Measurements from ENCODE around the gene ZNF266. TPM values are rescaled to one million over a fixed set of nuclear protein-coding genes. Genes with fewer than 3 reads are reported as not detected.

ZNF266 gene
- total and polyA plus RNA-seq, 2 donors (not counting 1 experiment from before 2014, with no cell fraction given), result 56.8 to 76.0 TPM

DNA sequence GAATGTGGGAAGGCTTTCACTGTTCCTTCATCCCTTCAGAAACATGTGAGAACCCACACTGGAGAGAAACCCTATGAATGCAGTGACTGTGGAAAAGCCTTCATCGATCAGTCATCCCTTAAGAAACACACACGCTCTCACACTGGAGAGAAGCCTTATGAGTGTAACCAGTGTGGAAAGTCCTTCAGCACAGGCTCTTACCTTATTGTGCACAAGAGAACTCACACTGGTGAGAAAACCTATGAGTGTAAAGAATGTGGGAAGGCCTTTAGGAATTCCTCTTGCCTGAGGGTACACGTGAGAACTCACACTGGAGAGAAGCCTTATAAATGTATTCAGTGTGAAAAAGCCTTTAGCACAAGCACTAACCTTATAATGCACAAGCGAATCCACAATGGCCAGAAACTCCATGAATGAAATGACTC lies 54.0 kb downstream of the ZNF266 start:
- ATAC-seq (ENCODE audit: low read depth) (no peak), DNase-seq (no peak)
- H3K27me3 ChIP-seq (replicated peaks in 1 of 4; ENCODE audit: control extremely low read depth in 1 of 4, control insufficient read depth in 3 of 4, insufficient read depth in 4 of 4, low read length in 3 of 4), result no peaks in the 10 kb centered on the region
- no peak overlapping the region for H3K9ac ChIP-seq (ENCODE audit: low read length)
- ChIA-PET CTCF (no interaction called here), POLR2A (no interaction called here)
- no peak overlapping the region for H2AFZ ChIP-seq (ENCODE audit: insufficient read depth, low read depth, low read length, poor library complexity, severe bottlenecking)
- Mint-ChIP-seq H3K27ac (no peak overlapping the region), H3K9me3 (ENCODE audit: insufficient read depth) (peaks cover 39% of the 10 kb centered on the region), H3K27me3 (no peaks in the 10 kb centered on the region), H3K4me1 (no peaks in the 10 kb centered on the region), H3K4me3 (no peak overlapping the region)
- intact Hi-C loops (cut with micrococcal nuclease), result no loop called here
- no peaks in the 10 kb centered on the region for H3K79me2 ChIP-seq (ENCODE audit: control insufficient read depth, insufficient read depth, low read length)
- peaks cover 30 to 70% of the 10 kb centered on the region in 2 experiments for H3K36me3 ChIP-seq (replicated peaks in 1 of 2; ENCODE audit: control extremely low read depth in 1 of 2, control insufficient read depth in 1 of 2, extremely low read depth in 1 of 2, insufficient read depth in 2 of 2, low read length in 1 of 2)
- WGBS (ENCODE audit: insufficient coverage), result no CpG with 5 or more reads among the region's 4 CpGs
- H3K4me3 ChIP-seq (ENCODE audit: control extremely low read depth in 1 of 5, extremely low read depth in 1 of 5, insufficient read depth in 1 of 5, low read depth in 2 of 5, low read length in 4 of 5), result no peak overlapping the region
- H3K4me1 ChIP-seq (ENCODE audit: control insufficient read depth in 2 of 2, insufficient read depth in 2 of 2, low read length in 2 of 2), result no peaks in the 10 kb centered on the region
- peaks cover 28 to 92% (median 43%) of the 10 kb centered on the region in 3 donors for H3K9me3 ChIP-seq (ENCODE audit: control extremely low read depth in 1 of 3, control insufficient read depth in 2 of 3, insufficient read depth in 1 of 3, low read length in 2 of 3)
- H3K27ac ChIP-seq (ENCODE audit: low read length in 2 of 2), result no peak overlapping the region
- H3K4me2 ChIP-seq (replicated peaks; ENCODE audit: low read depth, low read length, poor library complexity, severe bottlenecking), result no peak overlapping the region
- H4K20me1 ChIP-seq (ENCODE audit: control insufficient read depth, insufficient read depth, low read length, poor library complexity, severe bottlenecking), result no peaks in the 10 kb centered on the region
- no peak for TF ChIP-seq CTCF (IDR thresholded peaks at IDR 0.05)
- TF ChIP-seq EZH2 (IDR thresholded peaks at IDR 0.05; ENCODE audit: borderline replicate concordance, insufficient read depth, low read depth, low read length, poor library complexity, severe bottlenecking), result no peak

GRCh38 chr19:9370738-9371619 lies 64.4 kb downstream of the ZNF266 start:
- no peak overlapping the region for H2AFZ ChIP-seq (ENCODE audit: insufficient read depth, low read depth, low read length, poor library complexity, severe bottlenecking)
- intact Hi-C loops (cut with micrococcal nuclease), result no loop called here
- no peak for TF ChIP-seq EZH2 (IDR thresholded peaks at IDR 0.05; ENCODE audit: borderline replicate concordance, insufficient read depth, low read depth, low read length, poor library complexity, severe bottlenecking)
- no peak for TF ChIP-seq CTCF (IDR thresholded peaks at IDR 0.05)
- ChIA-PET POLR2A (no interaction called here), CTCF (no interaction called here)
- ATAC-seq (ENCODE audit: low read depth) (no peak), DNase-seq (no peak)
- no peaks in the 10 kb centered on the region for H4K20me1 ChIP-seq (ENCODE audit: control insufficient read depth, insufficient read depth, low read length, poor library complexity, severe bottlenecking)
- Mint-ChIP-seq H3K27me3 (no peaks in the 10 kb centered on the region), H3K9me3 (ENCODE audit: insufficient read depth) (peaks cover 19% of the 10 kb centered on the region), H3K27ac (no peak overlapping the region), H3K4me1 (no peaks in the 10 kb centered on the region), H3K4me3 (no peak overlapping the region)
- H3K79me2 ChIP-seq (ENCODE audit: control insufficient read depth, insufficient read depth, low read length), result no peaks in the 10 kb centered on the region
- H3K4me3 ChIP-seq (ENCODE audit: control extremely low read depth in 1 of 5, extremely low read depth in 1 of 5, insufficient read depth in 1 of 5, low read depth in 2 of 5, low read length in 4 of 5), result no peak overlapping the region
- peaks cover 0 to 1% of the 10 kb centered on the region in 2 experiments for H3K36me3 ChIP-seq (replicated peaks in 1 of 2; ENCODE audit: control extremely low read depth in 1 of 2, control insufficient read depth in 1 of 2, extremely low read depth in 1 of 2, insufficient read depth in 2 of 2, low read length in 1 of 2)
- no peak overlapping the region for H3K9ac ChIP-seq (ENCODE audit: low read length)
- no peak overlapping the region for H3K4me2 ChIP-seq (replicated peaks; ENCODE audit: low read depth, low read length, poor library complexity, severe bottlenecking)
- no peaks in the 10 kb centered on the region for H3K4me1 ChIP-seq (ENCODE audit: control insufficient read depth in 2 of 2, insufficient read depth in 2 of 2, low read length in 2 of 2)
- no peaks in the 10 kb centered on the region for H3K27me3 ChIP-seq (replicated peaks in 1 of 4; ENCODE audit: control extremely low read depth in 1 of 4, control insufficient read depth in 3 of 4, insufficient read depth in 4 of 4, low read length in 3 of 4)
- WGBS (ENCODE audit: insufficient coverage), result no CpG with 5 or more reads among the region's 6 CpGs
- no peak overlapping the region for H3K27ac ChIP-seq (ENCODE audit: low read length in 2 of 2)
- H3K9me3 ChIP-seq (ENCODE audit: control extremely low read depth in 1 of 3, control insufficient read depth in 2 of 3, insufficient read depth in 1 of 3, low read length in 2 of 3), result peaks cover 15 to 29% (median 26%) of the 10 kb centered on the region in 3 donors
